ENCODE results near the gene KRTAP1-5. TPM values are rescaled to one million over a fixed set of nuclear protein-coding genes. Genes with fewer than 3 reads are reported as not detected.
"Not testable (repeated sequence)": the region's sequence is repeated elsewhere in the genome, so short reads cannot be mapped to it uniquely, and the experiment has no call there.

Gene KRTAP1-5
- total RNA-seq, result not detected in 2 replicates

DNA sequence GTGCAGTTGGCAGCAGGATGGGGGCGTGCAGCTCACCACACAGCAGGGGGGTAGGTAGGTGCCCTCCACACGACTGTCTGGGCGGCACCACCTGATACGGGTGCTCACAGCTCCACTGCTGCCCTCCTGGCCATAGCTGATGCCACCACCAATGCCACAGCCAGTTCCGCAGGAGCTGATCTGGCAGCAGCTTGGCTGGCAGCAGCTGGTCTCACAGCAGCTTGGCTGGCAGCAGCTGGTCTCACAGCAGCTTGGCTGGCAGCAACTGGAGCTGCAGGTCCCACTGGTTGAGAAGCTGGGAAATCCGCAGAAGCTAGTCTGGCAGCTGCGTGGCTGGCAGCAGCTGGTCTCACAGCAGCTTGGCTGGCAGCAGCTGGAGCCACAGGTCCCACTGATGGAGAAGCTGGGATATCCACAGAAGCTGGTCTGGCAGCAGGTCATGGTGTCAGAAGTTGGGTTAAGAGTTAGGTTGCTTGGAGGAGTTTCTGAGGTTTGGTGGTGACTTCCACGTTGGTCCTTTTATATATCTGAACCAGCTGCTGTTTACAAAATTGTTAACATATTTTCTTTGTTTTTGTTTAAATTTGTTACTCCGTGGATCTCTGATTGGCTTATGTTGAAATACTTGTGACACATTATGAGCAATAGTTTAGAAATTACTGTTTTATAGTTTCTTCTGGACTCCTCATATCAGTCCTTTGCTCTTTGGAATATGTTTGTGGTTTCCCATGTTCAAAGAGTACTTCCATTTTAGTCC is at the start of gene KRTAP1-5:
TSS of gene KRTAP1-5 (minus strand) at position 494 of the 757 bp plus-strand sequence. CDS start at position 441, 53 bp downstream.
- intact Hi-C loops (cut with micrococcal nuclease), result no loop called here

GRCh38 chr17:41076788-41077187 is 49.8 kb upstream of the KRTAP1-5 start:
- intact Hi-C loops (cut with micrococcal nuclease), result no loop called here

GRCh38 chr17:41073676-41074075 is 46.7 kb upstream of the KRTAP1-5 start:
- intact Hi-C loops (cut with micrococcal nuclease), result no loop called here

GRCh38 chr17:41071606-41072360 is 44.8 kb upstream of the KRTAP1-5 start:
- intact Hi-C loops (cut with micrococcal nuclease), result no loop called here

DNA sequence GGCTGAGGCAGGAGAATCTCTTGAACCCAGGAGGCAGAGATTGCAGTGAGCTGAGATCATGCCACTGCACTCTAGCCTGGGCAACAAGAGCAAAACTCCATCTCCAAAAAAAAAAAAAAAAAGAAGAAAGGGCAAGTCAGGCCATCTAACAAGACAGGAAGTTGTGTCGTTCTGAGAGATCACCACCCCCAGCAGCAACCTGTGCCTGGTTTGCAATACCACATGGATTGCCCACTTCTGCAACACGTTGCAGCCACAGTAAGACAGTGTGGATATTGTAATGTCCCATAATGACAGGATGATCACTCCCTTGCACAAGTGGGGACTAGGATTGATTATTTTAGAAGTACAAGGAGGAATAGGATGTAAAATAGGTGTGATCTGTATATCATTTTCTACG is 42.0 kb upstream of the KRTAP1-5 start:
- intact Hi-C loops (cut with micrococcal nuclease), result no loop called here

DNA sequence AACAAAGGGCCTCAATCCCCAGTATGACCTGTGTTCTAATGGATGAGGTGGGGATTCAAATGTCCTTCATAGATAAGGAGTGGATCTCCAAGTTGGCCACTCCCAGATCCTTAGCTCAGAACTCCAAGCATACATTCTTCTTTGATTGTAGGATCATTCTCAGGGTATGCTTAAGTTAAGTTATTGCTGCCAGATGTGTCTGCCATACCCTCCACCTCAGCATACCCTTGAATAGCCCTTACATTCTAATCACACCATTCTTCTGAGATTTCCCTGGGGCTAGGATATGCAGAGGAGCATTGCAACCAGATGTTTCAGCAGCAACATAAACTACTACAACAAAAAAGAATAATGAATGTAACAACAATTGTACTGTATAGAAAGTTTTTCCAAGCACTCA is 40.3 kb upstream of the KRTAP1-5 start:
- intact Hi-C loops (cut with micrococcal nuclease), result no loop called here

DNA sequence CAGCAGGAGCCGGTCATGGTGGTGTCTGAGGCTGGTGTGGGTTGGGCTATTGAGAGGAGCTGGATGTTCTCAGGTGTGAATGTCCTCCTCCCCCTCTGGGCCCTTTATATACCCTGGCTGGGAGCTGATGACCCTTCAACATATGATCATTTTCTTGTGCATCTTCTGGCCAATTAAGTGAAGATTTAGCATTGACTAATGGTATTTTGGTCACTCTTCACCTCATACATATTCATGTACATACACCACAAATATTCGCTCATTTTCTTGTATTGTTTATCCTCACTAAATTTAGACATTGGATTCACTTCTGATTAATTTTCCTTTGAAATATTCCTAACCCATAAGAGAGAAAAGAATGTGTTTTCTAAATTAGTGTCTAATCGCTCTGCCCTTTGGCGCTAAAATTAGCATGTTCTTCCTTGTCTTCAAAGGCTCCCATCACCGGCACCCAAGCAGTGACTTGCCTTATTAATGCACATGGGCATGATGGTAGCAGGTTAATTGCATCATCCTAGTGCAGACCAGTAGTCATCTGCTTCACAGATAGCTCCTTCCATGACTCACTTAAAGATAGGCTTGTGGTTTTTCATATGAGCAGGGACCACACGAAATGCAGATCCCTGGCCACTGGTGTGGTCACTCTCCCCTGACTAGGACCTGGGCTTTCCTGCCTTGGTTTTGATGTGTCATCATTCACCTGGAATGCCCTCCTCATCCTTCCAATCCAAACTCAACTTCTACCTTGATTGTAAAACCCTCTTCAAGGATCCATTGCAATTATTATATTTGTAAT is 39.0 kb upstream of the KRTAP1-5 start, which contains the start of gene KRTAP2-4:
TSS of gene KRTAP2-4 (minus strand) at position 51 of the 796 bp plus-strand sequence. CDS start at position 17, 34 bp downstream.
- intact Hi-C loops (cut with micrococcal nuclease), result no loop called here

DNA sequence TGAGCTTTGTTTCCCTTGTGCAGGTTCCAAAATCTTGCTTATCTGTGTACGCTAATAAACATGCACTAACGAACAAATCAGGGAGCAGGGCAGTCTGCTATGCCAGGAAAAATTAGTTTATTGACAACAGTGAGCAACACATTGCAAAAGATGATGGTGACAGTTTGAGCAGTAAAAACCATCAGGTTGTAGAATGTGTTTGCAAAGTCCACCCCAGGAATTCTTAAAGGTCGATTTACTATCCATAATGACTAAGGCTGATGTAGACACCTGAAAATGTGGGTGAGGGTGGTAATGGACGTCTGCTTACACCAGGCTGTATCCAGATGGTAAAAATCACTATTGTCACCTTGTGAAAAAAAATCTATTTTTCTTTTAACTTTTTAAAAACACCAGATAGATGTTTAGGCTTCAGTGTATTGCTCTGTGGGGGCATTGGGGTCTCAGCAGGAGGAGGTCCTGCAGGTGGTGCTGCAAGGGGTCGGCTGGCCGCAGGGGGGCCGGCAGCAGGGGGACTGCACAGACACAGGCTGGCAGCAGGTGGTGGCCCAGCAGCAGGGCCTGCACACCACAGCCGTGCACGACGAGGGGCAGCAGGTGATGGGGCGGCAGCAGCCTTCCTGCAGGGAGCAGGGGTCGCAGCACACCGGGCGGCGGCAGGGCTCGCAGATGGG is 38.1 kb upstream of the KRTAP1-5 start:
- intact Hi-C loops (cut with micrococcal nuclease), result not testable (repeated sequence)

- intact Hi-C loops (cut with micrococcal nuclease), result no loop called here
Observed at GRCh38 chr17:41064301-41064700, 37.3 kb upstream of the KRTAP1-5 start.

- intact Hi-C loops (cut with micrococcal nuclease), result no loop called here
Observed at GRCh38 chr17:41063449-41063848, 36.4 kb upstream of the KRTAP1-5 start.

DNA sequence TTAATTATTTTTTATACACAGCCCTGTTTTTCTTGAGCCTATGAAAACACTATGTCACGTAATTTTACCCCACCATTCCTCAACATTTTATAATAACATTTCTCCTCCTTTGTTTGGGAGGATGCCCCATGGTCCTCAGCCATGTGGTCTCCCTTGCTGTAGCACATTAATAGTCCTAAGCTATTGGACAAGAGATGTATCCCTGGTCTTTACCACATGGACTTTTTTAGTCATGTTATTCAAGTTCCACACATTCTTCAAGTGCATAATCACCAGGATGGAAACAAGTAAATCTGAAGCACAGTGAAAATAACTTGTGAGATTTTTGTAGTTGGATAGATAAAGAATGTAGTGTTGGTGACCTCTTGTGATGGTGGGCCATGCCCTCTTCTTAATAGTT is 35.0 kb upstream of the KRTAP1-5 start:
- intact Hi-C loops (cut with micrococcal nuclease), result no loop called here

GRCh38 chr17:41060052-41060604 is 33.1 kb upstream of the KRTAP1-5 start, which contains the start of gene KRTAP2-3:
KRTAP2-3 (minus strand) TSS chr17:41060114; CDS start chr17:41060050, 64 bp downstream.
- intact Hi-C loops (cut with micrococcal nuclease), result no loop called here

GRCh38 chr17:41059276-41060051 is 32.5 kb upstream of the KRTAP1-5 start:
- intact Hi-C loops (cut with micrococcal nuclease), result not testable (repeated sequence)

- intact Hi-C loops (cut with micrococcal nuclease), result no loop called here
Observed at GRCh38 chr17:41058741-41059140, 31.7 kb upstream of the KRTAP1-5 start.

- intact Hi-C loops (cut with micrococcal nuclease), result no loop called here
Observed at GRCh38 chr17:41057547-41057946, 30.5 kb upstream of the KRTAP1-5 start.

- intact Hi-C loops (cut with micrococcal nuclease), result not testable (repeated sequence)
Observed at GRCh38 chr17:41055130-41055529, 28.1 kb upstream of the KRTAP1-5 start, which contains the start of gene KRTAP2-2. KRTAP2-2 (minus strand) TSS chr17:41055230; CDS start chr17:41055211, 19 bp downstream.

DNA sequence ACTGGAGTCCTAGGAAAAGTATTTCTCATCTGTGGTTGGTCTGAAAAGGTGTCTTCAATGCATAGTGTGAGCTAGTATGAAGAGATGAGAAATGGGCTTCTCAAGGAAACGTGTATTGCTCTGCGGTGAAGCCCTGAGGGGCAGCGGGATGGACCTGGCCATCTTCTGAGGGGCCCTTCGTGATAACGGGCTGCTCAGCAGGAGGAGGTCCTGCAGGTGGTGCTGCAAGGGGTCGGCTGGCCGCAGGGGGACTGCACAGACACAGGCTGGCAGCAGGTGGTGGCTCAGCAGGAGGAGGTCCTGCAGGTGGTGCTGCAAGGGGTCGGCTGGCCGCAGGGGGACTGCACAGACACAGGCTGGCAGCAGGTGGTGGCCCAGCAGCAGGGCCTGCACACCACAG is 27.5 kb upstream of the KRTAP1-5 start:
- intact Hi-C loops (cut with micrococcal nuclease), result not testable (repeated sequence)

GRCh38 chr17:41054025-41054424 is 27.0 kb upstream of the KRTAP1-5 start:
- intact Hi-C loops (cut with micrococcal nuclease), result no loop called here

GRCh38 chr17:41052566-41052965 is 25.6 kb upstream of the KRTAP1-5 start:
- intact Hi-C loops (cut with micrococcal nuclease), result no loop called here

- intact Hi-C loops (cut with micrococcal nuclease), result no loop called here
Observed at GRCh38 chr17:41049110-41049509, 22.1 kb upstream of the KRTAP1-5 start.
